Muscle of back (tissue), 11 donors: ENCODE data around the gene RPS6KA2. TPM values are rescaled to one million over a fixed set of nuclear protein-coding genes. Genes with fewer than 3 reads are reported as not detected.
A peak's percentile ranks its signal among the peaks of the same experiment; 100 is the strongest.

Experiments used
- DNase-seq, 3 donors: peaks; one replicate each; pipeline versions ENCODE4 v3.0.0 to v3.0.0-alpha.2; 2013
- polyA plus RNA-seq, 10 donors: library from polyadenylated mRNA; unstranded; fragments of 120-200 nt; gene quantifications; one replicate each; pipeline ENCODE4 v1.2.1, GENCODE V29; 2013; ENCODE audit not compliant: insufficient read length in 10 of 10

Gene RPS6KA2
- polyA plus RNA-seq, 10 donors, result 22.1 to 31.7 (median 25.4) TPM

GRCh38 chr6:166657531-166657930, 30.5 kb upstream of the RPS6KA2 start:
- DNase-seq, result no peak

- DNase-seq, result no peak
These were observed 29.4 kb upstream of the RPS6KA2 start for GRCh38 chr6:166656230-166657151.

GRCh38 chr6:166655713-166656229, 28.7 kb upstream of the RPS6KA2 start:
- no peak for DNase-seq

- DNase-seq, result no peak
These were observed 28.2 kb upstream of the RPS6KA2 start for GRCh38 chr6:166655251-166655650.

GRCh38 chr6:166654573-166654972, 27.5 kb upstream of the RPS6KA2 start:
- no peak for DNase-seq

- DNase-seq, result no peak
These were observed 26.5 kb upstream of the RPS6KA2 start for GRCh38 chr6:166653639-166653941.

GRCh38 chr6:166650824-166651807, 24.1 kb upstream of the RPS6KA2 start:
- DNase-seq, result no peak

- DNase-seq, result no peak
These were observed 23.0 kb upstream of the RPS6KA2 start for GRCh38 chr6:166650047-166650446.

GRCh38 chr6:166648846-166649245, 21.8 kb upstream of the RPS6KA2 start:
- no peak for DNase-seq

- DNase-seq, result no peak
These were observed 20.8 kb upstream of the RPS6KA2 start for GRCh38 chr6:166647896-166648295.

GRCh38 chr6:166646716-166647115, 19.7 kb upstream of the RPS6KA2 start:
- DNase-seq, result no peak

- DNase-seq, result no peak
These were observed 18.8 kb upstream of the RPS6KA2 start for GRCh38 chr6:166645896-166646295.

GRCh38 chr6:166644681-166645080, 17.6 kb upstream of the RPS6KA2 start:
- DNase-seq, result no peak

- DNase-seq, result no peak
These were observed 17.0 kb upstream of the RPS6KA2 start for GRCh38 chr6:166643891-166644590.

- no peak for DNase-seq
These were observed 15.6 kb upstream of the RPS6KA2 start for GRCh38 chr6:166642646-166643045.

GRCh38 chr6:166640342-166641043, 13.4 kb upstream of the RPS6KA2 start:
- peak in 1 of 3 donors; percentile 39 for DNase-seq

GRCh38 chr6:166639921-166640320, 12.9 kb upstream of the RPS6KA2 start:
- DNase-seq, result no peak

- no peak for DNase-seq
These were observed 11.5 kb upstream of the RPS6KA2 start for GRCh38 chr6:166638573-166638964.

- no peak for DNase-seq
These were observed 10.9 kb upstream of the RPS6KA2 start for GRCh38 chr6:166637812-166638572.

- DNase-seq, result no peak
These were observed 9.9 kb upstream of the RPS6KA2 start for GRCh38 chr6:166636934-166637333.
